Heart left ventricle (tissue), 13 donors: Measurements from ENCODE around the gene METTL2A.

Source experiments
- POLR2A ChIP-seq, 2 donors: fragments of 450-650 bp; IDR thresholded peaks; one replicate each; pipeline ENCODE4 v1.6.1; 2017; ENCODE audit warnings: antibody characterized with exemption in 2 of 2, mild to moderate bottlenecking in 2 of 2, moderate library complexity in 2 of 2
- TF ChIP-seq, protein P1 (sequence below), 12 donors: fragments of 200-600 bp; sonication (generic) in 4 of 12; IDR thresholded peaks; one replicate each; pipeline versions ENCODE4 v1.5.0 to v1.8.0; 2018 to 2022; ENCODE audit warnings: antibody characterized with exemption in 12 of 12, mild to moderate bottlenecking in 5 of 12
- donor health status: ischemic (EF 13 %, LVEDD 7.1; RV severe dilation, severe dysfunction).
- donor health status: DM: no; HTN: yes; CAD: no.
- donor health status: DM: no; HTN: no; CAD: no.
- donor health status: ischemic (EF 25% LVEDD 6.9; RV normal size, moderate dysfunction).
- donor health status: ischemic (EF 25% LVEDD 5.7; RV mildly dilated, moderate dysfunction).
- donor health status: ischemic (EF 35%, LVEDD 5.7; RV mildly dilated, moderate dysfunction).
- donor health status: nonischemic (EF 11% LVEDD 7.7; RV severe dilation, severe dysfunction).
- donor health status: DM: yes; HTN: yes; CAD: no.
- donor health status: PGD.
- donor health status: ischemic (EF 29% LVEDD 5.4; RV normal size, mild dysfunction).
- donor health status: nonischemic (EF 23%, LVEDD 6.1; RV moderate dilation, normal function).

DNA sequence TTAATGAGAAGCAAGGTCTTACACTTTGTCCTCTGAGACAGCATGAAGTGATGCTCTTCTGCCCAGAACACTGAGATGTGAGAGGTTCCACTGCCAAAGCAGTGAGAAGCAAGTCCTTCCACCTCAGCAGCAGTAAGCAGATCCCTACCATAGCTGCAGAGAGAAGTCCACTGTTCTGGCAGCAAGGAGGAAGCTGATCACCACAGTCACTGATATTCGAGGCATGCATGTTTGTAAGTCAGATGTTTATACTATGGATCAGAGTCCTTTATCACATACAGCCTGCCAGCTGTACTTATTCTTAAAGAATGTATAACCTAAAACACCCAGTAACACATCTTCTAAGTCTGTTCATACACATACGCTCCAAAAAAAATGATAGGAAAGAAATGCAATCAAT, 18.2 kb upstream of the METTL2A start:
- TF ChIP-seq, protein P1, sequence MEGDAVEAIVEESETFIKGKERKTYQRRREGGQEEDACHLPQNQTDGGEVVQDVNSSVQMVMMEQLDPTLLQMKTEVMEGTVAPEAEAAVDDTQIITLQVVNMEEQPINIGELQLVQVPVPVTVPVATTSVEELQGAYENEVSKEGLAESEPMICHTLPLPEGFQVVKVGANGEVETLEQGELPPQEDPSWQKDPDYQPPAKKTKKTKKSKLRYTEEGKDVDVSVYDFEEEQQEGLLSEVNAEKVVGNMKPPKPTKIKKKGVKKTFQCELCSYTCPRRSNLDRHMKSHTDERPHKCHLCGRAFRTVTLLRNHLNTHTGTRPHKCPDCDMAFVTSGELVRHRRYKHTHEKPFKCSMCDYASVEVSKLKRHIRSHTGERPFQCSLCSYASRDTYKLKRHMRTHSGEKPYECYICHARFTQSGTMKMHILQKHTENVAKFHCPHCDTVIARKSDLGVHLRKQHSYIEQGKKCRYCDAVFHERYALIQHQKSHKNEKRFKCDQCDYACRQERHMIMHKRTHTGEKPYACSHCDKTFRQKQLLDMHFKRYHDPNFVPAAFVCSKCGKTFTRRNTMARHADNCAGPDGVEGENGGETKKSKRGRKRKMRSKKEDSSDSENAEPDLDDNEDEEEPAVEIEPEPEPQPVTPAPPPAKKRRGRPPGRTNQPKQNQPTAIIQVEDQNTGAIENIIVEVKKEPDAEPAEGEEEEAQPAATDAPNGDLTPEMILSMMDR (IDR thresholded peaks at IDR 0.05), result no peak
- no peak for TF ChIP-seq POLR2A (IDR thresholded peaks at IDR 0.05)
